SH-SY5Y (cell line): ENCODE results near the gene CUEDC1.

Source experiments
- GATA2 ChIP-seq: IDR thresholded peaks from 2 replicates; pipeline ENCODE4 v1.6.1; 2011; ENCODE audit warnings: mild to moderate bottlenecking, low read depth, low read length
- GATA3 ChIP-seq: IDR thresholded peaks from 2 replicates; pipeline ENCODE4 v1.6.1; 2011; ENCODE audit warnings: low read depth, mild to moderate bottlenecking, low read length, moderate library complexity

Gene CUEDC1

DNA sequence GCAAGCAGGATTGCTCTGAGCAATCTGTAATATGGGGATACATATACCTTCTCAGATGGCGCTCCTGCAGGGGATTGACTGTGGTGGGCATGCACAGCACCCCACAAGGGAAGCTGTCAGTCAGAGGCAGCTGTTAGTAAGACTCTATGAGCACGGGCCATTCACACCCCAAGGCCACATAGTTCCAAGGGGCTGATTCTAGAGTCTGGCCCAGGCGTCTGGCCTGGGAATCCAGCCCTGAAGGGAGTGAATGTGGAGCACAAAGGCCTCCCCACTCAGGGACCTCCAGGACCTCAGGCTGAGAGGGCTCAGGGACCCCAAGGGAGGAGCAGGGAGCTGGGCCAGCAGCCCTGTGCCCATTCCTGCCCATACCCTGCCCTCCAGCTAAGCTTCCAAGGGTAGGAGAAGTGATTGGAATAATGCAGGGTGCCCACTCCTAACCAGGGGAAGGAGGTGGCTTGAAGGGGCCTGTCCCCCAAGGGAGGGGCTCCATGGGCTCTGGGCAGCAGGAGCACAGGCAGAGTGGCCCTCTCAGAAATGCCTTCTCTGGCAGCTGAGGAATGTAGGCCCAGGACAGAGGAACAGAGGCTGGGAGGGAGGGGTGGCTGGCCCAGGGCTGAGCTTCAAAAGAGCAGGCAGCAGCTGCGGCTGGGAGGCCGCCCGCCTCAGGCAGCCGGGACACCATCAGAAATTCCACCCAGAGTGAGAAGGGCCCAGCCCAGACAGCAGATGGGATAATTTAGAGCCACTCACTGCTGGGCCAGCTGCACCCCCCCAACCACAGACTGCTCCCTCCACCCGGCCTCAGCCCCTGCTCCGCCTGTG, 56.5 kb downstream of the CUEDC1 start:
- TF ChIP-seq GATA3 (no peak), GATA2 (no peak)

DNA sequence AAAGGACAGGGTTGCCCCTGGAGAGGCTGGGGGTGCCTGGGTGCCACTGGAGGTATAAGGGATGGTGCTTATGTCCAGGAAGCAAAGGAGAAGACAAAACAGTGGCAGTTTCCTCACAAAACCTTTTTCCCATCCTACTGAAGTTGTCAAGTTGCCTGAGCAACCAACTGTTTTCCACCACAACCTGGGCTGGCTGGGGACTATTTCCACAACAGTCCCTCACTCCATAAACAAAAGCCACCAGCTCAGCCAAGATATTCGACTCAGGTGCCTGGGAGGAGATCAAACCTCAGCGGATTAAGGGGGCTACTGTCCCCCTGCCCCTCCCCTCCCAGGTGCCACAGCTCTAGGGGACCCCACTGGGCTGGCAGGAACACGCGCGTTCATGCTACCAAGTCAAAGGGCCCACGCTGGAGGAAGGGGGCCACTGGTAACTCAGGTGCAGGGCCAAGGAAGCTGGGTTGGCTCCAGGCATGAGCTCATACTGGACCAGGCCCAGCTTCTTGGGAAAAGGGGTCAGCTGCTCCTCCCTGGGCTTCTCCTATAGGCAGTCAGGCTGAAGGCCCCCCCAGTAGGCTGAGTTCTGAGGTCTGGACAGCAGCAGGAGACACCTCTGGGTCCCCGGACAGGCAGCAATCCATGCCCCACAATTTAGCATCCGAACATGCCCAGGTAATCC, 59.7 kb downstream of the CUEDC1 start:
- TF ChIP-seq GATA2 (no peak), GATA3 (no peak)

DNA sequence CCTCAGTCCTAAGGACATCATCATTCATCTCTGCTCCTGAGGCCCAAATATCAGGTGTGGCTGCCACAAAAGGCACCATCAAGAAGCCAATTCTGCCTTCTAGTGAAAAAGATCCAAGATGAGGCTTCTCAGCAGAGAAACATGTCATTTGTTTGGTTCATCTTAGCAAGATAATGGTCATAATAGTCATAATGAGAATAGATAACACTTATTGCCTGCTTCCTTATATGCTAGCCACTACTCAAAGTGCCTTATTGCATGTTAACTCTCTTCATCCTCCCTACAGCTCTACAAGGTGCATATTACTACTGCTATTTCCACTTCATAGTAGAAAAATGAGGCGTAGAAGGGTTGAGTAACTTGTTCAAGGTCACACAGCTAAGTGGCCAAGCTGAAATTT, 60.4 kb downstream of the CUEDC1 start:
- TF ChIP-seq GATA3, result no peak
- no peak for TF ChIP-seq GATA2

DNA sequence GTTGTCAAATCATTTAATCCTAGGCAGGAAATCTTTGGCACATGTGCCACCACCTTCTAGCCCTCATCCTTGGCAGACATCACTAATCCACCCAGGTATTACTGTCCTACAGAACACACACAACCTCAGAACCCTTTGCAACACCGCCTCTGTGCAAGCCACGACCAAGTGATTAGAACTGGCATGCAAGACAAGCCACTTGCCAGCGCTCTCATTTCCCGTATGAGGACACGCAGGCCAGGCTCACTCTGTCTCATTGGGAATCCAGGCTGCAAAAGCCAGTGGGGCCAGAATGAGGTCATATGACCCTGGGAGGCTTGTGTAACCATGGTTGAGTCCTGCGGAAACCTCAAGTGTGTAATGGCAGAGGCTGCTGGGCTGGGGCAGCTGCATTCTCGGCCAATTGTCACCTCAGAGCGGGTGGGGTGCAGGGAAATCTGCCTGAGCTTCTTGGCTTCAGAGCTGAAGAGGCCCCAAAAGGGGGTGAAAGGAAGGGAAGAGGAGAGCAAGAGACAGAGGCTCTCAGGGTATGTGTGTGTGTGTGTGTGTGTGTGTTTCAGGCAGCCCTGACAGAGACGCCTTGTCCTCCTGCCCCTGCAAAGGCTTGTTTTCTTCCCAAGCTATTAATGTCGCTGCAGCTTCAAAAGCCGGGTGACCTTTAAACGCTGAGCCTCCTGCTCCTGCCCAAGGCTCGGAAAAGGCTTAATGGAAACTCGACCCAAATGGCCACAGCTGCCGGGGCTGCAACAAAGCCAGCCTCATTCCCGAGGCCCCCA, 62.2 kb downstream of the CUEDC1 start:
- TF ChIP-seq GATA3, result no peak
- no peak for TF ChIP-seq GATA2

DNA sequence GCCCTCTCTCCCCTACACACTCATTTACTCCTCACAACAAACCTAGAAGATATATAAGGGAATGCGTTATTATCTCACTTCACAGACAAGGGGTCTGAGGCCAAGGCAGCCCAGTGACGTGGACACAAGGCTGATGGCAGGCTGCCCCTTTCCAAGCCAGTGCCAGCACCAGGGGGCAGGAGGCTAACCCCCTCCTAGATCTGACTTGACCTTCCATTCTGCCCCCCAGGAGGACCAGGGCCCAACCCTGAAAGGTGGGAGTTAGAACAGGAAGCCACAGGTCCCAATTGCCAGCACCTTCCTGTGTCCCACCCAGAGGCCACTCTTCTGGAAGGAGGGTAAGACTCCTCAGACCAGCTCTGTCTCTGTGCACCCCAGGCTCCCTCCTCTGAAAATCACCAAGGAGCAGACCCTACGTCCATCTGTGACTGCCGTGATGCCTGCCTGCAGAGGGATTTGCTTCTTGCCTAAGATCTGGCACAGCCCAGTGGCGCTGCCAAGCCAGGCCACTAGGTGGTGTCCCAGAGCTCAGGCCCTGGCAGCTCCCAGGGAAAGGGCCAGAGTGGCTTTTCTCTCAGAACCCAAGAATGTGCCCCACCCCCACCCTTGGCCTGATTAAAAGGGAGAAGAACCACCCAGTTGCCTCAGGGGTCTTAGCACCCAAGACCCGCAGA, 62.9 kb downstream of the CUEDC1 start:
- TF ChIP-seq GATA2 (no peak), GATA3 (no peak)

DNA sequence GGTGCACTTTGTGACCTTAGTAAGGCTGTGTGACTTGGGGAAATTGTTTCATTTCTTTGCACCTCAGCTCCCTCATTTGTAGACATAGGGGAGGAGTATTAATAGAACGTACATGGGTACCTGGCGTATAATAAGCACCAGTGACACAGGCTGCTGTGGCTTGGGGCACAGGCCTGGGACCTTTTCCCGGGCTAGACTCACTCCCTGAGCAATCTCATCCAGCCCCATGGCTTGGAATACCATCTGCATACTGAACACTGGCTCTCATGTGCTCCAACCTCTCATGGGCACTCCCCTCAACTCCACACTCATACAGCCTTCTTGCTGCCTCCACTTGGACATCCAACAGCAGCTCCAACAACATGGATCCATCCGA, 64.4 kb downstream of the CUEDC1 start:
- no peak for TF ChIP-seq GATA3
- TF ChIP-seq GATA2, result no peak

DNA sequence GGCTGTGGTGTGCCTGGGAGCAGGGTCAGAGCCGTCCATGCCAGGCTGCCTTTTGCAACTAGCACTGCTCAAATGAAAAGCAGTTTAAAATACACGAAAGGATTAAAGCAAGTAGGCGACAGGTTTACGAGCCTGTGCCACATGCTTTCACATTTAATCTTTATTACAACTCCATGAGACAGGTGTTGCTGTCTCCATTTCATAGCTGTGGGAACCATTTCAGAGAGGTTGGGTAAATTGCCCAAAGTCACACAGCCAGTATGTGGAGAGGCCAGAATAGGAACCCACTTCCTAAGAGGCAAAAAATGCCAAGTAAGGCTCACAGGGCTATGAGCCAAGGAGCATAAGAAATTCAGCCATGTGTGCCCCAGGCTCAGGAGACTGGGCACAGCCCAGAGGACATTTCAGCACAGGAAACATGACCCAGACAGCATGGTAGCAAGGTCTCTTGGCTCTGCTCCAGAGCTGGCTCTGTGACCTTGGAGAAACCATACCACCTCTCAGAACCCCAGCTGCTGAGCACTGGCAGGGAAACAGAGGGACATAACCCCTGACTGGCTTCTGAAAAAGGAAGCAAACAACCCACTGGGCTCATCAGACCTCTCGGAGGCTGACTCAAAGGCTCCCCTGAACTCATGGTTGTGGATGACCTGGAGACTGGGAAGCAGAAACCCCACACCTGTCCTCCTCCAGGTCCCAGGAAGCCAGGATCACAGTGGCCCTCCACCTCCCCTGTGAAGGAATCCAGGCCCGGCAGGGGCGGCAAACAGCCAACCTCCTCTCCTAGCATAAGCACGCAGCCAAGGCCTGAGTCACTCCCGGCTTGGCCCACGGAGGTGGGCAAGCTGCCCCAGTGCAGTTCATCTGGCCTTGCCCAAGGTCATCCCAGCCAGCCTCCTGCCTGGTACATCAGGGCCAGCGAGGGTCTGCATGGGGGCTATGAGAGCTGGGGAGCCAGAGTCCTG, 65.0 kb downstream of the CUEDC1 start:
- TF ChIP-seq GATA3, result no peak
- no peak for TF ChIP-seq GATA2

DNA sequence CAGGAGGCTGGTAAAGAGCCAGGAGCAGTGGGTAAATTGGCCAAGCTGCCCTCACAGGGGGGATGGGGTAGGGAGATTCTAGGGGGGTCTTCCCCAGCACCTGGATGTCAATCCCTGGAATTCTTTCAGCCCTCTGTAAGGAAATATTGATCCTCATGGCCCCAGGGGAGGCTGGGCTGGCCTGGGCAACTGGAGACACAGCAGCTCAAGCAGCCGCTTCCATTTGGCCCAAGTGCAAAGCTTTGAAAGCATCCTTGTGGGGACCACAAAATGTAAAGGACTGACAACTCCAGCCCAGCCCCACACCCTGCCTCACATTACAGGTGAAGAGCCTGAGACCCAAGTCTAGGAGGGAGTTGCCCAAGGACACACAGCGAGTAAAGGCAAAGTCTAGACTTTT, 66.0 kb downstream of the CUEDC1 start:
- TF ChIP-seq GATA2 (no peak), GATA3 (no peak)

DNA sequence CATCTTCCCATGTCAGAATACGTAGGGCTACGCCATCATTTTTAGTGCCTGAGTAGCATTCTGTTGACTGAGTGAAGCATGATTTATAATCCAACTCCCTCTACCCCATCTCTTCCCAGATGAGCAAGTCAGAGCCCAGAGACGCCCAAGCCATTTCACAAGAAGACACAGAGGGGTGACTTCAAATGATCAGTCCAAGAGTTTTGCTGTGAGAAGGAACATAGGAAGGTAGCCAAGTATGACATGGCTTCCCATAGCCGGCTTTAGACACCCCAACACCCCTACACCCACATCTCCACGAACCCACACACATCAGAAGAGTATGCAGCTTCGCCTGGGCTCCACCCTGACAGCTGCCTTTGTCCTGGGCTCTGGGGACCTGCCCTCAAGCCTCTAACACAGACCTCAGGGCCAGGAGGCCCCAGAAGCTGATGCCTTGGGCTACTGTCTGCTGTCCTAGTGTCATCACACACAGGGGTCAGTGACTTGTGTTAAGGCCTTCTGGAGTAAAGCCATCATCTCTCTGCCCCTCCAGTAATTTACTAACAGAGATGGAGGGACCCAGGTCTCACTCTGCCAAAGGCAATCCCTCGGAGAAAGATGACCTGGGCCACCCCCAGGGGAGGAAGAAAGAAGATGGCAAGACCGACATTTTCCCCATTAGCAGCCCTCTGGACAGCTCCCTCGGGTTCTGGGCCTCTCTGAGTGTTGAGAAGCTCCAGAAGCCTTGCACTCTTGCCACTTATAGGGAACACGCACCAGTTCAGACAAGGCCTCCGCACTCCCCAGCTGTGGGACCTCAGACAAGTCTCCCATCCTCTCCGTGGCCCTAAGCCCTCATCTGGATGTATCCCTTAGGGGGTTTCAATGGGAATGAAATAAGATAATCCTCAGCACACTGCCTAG, 66.6 kb downstream of the CUEDC1 start:
- TF ChIP-seq GATA3 (no peak), GATA2 (no peak)

DNA sequence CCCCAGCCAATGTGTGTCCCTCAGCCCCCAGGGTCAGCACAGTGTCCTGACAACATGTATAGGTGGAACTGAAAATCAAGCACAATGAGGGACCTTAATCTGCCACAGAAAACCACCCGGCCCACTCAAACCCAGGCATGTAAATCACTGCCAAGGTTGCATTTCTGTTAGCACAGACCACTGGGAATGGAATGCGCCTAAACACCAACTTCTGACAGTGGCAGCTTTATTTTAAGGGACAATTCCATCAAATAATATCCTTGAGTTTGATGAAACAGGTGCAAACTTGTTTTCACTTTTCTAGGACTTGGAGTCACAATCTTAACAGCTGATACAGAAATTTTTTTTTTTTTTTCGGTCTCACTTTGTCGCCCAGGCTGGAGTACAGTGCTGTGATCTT, 68.1 kb downstream of the CUEDC1 start:
- TF ChIP-seq GATA3 (no peak), GATA2 (no peak)

DNA sequence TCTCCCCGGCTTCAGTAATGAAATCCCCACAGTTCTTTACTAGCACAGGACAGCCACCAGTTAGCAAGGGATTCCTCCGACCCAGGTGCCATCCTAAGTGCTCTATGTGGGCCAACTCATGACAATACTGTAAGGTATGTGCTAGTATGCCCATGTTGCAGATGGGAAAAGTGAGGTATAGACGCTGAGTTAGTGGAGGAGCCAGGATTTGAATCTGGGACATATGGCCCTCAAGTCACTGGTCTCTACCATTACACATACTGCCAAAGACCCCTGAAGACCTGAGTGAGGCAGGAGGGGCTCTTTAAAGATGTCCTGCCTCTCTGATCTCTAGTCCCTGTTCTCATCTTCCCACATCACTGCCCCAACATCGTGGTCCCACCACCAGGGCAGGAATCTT, 69.2 kb downstream of the CUEDC1 start:
- TF ChIP-seq GATA3, result no peak
- no peak for TF ChIP-seq GATA2
